Occipital lobe (tissue), 2 donors: ENCODE data around the gene RAB17. TPM values are rescaled to one million over a fixed set of nuclear protein-coding genes. Genes with fewer than 3 reads are reported as not detected.
"Not testable (repeated sequence)": the region's sequence is repeated elsewhere in the genome, so short reads cannot be mapped to it uniquely, and the experiment has no call there.

Experiments
- DNase-seq: peaks from one replicate; lab custom pipeline; 2025; lab: John Stamatoyannopoulos, UW
- total RNA-seq: library from RNA; depleted of rRNA; stranded (reverse); fragments of >200 nt; gene quantifications from one replicate; pipeline ENCODE4 v1.2.3, GENCODE V29; 2014

RAB17 gene
- total RNA-seq, 1 donor from 2014 or later: 0.16 TPM

DNA sequence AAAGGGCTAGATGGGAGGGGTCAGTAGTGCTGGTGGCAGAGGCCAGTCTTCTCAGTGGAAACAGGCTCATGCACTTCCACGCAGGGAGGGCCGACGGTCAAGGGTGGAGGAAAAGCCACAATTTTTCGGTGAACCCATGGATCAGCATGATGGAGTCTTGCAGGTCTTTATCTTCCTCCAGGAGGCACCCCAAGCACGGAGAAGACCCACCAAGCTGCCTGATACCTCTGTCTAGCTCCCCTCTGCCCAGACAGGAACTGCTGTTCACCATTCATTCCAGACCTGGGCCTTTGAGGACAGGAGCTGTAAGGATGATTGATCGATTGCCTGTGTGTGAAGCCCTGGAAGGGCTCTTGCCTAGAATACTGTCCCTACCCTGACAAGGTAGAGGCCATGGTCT lies 34.0 kb upstream of the RAB17 start:
- no peak for DNase-seq

DNA sequence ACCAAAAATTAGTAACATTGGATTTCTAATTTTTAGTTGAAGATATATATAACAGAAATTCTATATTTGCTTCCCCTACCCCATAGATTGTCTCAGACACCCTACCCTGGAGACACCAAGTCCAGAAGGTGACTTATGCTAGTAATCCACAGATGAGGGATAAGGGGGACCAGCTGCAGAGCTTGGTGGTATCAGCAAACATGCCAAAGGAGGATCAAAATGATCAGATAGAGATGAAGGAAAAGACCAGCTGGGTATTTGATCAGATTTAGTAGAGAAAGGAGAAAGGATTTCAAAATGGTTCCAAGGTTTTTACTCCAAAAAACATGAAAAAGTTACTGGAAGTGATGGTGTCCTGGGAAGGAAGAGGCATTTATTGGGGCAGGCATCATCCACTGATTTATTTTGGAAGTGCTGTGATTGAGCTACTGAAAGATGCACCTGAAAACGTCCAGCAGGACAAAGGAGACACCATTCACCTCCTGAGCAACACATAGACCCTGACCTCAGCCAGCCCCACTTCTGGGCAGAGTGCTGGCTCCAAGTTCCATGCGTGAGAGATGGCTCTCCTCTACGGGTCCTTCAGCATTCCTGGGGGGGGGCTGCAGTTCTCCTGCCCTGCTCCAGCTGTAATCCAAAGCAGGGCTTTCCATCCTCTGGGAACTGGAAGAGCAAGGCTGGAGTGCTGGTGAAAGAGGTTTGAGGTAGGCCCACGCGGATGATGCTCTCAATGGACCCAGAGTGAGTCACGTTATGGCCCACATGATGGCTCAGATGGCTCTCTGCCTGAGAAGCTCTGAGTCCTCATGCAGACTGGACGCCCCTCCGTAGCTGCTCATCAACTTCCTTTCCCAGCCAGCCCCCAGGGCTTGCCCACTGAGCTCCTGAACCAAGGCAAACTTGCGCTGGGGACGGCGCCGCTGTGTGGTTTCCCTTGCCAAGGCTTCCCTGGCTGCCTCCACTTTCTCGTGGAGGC lies 33.2 kb upstream of the RAB17 start:
- DNase-seq: no peak

DNA sequence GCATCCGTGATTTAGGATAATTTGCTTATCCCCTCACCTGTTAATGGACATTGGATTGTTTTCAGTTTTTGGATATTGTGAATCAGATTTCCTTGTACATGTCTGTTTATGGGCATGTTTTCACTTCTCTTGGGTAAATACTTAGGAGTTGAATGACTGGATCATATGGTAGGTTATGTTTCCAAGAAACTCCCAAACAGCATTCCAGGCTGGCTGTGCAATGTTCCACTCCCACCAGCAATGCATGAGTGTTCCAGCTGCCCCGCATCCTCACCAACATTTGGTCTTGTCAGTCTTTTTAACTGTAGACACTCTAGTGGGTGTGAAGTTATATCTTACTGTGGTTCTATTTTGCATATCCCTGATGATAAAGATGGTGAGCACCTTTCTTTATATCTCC lies 27.9 kb upstream of the RAB17 start:
- DNase-seq: no peak

DNA sequence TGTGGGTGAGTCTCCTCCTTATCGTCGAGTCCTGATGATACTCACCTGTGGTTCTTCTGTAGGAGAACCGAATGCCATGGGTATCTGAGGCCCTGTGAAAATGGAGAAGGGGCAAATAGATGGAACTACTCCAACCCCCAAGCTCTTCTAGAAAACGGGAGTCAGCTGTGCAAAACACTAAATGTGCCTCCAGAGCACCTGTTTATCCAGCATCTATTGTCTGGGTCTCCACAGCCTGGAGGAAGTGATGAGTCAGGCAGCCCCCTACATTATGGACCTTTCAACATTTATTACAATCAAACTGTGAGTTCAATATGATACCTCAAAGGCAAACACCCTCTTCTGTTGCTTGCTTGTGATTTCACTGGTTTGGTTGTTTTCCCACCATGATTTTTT lies 27.1 kb upstream of the RAB17 start:
- DNase-seq: no peak

DNA sequence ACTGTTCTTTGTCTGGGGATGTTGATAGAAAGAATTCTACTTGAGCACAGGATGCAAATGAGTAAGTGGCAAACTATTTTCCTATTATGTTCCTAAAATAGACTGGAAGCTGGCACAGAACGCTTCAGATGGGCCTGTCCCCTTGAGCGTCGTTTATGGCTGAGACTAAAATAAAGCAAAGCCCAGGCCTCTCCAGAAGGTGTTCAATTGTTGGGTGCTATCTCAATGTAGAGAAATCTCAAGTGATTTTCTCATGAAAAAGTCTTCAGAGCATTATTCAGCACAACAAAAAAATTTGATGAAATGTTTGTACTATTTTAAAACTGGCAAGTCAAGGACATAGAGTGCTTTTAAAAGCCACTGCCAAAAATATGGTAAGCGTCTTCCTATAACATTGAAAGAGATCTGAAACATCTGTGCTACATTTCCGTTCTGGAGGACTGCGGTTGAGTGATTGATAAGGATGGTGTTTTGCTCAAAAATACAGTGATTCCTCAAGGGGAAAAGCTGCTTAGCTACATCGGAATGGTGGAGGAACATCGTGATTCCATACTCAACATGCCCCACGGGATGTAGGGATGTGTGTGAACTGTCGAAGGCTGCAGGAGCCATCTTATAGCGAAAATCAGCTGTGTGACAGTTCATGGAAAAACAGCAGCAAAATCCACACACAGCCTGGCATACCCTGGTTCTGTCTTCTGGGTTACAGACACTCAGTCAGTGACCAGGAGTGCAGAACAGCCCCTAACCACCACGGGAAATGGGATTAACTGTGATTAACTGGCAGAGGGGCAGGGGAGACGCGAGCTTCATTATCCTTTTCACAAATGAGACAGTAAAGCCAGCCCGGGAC lies 26.4 kb upstream of the RAB17 start:
- no peak for DNase-seq

DNA sequence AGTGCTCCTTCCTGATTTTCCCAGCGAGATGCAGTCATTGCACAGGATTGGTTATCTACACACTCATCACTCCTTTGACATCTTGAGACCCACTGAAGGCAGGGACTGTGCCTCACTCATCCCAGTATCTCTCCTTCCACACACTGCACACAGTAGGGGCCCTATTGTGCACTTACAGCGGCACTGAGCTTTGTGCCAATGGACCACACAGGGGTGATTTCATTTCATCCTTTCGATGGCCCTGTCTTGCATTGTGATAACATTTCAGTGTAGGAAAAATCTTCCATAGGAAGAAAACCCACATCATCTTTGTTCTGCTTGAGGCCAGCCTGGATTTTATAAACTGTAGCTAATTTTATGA lies 25.8 kb upstream of the RAB17 start:
- DNase-seq: no peak

DNA sequence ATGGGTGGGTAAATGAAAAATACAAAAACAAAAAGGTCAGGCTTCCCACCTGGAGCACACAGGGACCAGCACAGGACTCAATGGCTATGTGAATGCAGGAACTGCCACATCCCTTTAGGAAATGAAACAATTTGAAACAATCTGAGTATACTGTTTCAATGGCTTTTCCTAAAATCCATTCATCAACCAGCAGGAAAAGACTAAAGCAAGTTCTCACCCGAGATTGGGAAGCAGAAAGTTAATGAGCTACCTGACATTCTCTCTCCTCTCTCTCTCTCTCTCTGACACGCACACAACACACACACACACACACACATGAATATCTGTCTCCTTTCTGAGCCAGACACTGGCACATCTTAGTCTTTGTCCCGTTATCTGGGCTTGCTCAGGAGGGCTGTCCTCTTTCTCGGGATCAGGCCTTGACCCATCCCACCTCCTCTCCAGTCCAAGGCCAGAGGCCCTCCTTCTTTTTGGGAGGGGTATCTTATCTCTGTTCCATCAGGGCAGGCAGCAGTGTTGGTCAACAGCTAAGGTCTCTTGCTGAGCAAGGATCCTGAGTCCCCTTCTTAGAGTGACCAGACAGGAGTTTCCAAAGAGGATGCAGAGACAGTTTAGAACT lies 25.2 kb upstream of the RAB17 start:
- DNase-seq: no peak

DNA sequence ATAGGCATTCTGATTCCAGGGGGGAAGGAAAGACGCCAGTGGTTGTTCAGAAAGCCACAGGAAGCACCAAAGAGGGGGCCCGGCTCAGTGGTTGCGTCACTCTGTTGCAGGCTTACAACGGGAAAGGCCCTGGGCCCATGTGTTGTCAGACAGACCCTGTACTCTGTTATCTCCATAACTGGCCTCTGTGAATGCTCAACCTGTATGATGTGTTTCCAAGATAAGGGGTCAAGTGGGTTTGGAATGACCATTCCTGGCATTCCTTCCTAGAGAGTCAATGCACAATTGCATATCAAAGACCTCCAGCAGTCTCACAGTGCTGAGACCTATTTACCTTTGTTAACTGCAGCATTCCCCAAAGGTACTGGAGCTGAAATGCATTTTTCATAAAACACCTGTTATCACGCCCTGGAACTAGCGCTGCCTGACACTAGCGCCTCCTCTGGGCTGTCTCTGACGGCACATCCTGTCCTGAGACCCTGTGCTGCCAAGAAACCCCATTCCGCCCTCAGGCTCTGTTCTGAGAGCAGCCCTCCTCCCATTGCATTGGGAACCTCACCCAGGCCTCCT lies 23.7 kb upstream of the RAB17 start:
- no peak for DNase-seq

DNA sequence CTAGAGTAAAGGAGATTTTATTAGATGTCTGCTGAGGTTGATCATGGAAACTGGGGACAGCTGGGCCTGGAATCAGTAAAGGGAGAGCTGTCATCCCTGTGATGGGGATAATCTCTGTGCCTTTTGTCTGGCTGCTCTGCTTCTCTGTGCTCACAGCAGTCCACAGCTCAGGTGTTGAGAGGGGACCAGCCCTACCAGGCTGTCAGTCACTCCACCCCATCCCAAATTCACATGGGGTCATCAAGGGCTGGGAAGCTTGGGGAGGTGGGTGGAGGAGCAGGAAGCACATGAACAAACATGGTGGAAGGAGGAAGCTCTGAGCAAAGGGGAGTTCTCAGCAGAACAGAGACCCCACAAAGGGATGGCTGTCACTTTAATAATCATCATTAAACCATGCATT lies 23.1 kb upstream of the RAB17 start:
- no peak for DNase-seq

DNA sequence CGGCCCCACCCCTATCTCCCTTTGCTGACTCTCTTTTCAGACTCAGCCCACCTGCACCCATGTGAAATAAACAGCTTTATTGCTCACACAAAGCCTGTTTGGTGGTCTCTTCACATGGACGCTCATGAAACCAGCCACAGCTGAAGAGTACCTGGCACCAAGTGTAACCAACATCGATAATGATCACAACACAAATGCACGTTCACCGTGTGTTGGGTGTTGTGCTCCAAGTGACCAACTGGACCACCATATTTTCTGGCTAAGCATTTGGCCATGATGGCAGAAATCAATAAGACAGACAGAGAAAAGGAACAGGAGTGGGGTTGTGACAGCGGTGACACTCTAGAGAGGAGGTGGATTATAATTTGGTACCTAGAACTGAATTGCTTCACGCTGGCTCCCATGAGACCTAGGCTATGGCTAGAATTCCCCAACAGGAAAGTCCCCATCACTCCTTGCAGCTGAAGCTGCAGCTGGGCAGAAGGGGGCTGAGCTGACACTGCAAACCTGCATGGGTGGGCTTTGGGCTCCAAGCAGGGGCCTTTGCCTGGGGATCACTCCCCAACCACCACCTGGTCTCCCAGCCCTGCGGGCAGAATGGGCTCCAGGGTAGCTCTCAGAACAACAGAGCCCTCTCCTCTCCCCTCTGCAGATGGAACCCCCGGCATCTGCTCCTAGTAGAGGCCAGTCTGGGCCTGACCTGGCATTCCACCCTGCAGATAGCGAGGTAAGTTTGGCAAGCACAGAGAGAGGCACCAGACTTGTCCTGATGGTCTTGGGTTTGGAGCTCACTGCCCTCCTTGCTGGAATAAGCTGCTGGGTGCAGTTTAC lies 22.2 kb upstream of the RAB17 start:
- no peak for DNase-seq

DNA sequence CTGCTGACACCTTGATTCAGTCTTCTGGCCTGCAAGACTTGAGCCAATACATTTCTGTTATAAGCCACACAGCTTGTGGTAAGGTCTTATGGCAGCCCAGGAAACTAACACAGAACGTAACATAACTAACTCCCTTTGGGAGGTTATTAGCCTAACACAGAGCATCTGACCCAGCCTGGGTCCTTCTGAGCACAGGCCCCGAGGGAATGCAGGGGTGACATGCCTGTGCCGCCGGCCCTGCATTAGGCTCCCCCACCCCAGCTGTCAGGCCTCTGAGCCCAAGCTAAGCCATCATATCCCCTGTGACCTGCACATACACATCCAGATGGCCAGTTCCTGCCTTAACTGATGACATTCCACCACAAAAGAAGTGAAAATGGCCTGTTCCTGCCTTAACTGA lies 16.0 kb upstream of the RAB17 start:
- not testable (repeated sequence) for DNase-seq

DNA sequence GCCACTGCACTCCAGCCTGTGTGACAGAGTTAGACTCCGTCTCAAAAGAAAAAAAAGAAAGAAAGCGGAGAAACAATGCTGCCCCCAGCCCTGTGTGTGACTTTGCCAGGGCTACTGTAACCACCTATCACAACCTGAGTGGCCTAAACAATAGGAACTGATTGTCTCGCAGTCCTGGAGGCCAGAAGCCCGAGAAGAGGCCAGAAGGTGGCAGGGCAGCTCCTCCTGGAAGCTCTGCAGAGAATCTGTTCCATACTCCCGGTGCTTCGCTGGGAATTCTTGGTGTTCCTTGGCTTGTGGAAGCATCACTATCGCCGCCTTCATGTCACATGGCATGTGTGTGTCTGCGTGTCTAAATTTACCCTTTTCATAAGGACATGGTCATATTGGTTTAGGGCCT lies 14.4 kb upstream of the RAB17 start:
- no peak for DNase-seq

DNA sequence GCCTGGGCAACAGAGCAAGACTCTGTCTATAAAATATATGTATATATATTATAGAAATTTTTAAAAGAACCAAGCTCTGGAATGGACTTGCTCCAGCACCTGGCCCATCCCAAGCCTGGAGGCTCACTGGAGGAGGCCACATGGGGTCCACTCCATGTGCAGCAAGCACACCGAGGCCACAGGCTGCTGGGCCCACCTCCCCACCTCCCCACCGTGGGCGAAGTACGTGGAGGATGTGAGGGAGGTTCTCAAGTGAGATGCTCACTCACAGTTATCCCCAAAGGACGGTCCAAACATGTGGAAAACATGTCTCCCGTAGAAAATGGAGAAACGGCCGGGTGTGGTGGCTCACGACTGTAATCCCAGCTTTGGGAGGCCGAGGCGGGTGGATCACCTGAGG lies 13.9 kb upstream of the RAB17 start:
- DNase-seq: no peak

DNA sequence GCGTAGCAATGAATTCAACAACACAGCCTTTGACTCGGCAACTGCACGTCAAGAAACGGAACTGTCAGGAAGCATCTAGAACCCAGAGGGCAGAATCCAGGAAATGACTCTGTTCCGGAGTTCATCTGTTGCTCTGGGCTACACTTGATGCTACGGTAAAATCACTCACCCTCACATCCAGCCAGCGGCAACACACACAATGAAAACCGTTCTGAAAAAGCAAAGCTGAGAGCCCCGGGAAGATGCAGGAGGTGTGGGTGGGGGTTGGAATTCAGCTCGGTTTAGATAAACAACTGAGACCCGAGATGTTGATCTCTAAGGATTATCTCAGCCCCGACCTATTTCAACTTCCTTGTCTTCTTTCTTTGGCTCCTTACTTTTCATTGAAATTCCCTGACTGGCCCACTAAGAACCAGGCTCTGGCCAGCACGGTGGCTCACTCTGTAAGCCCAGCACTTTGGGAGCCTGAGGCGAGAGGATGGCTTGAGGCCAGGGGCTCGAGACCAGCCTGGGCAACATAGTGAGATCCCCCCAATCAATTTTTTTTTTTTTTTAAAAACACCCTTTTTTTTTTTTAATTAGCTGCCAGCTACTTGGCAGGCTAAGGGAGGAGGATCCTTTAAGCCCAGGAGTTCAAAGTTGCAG lies 13.3 kb upstream of the RAB17 start:
- DNase-seq: no peak

DNA sequence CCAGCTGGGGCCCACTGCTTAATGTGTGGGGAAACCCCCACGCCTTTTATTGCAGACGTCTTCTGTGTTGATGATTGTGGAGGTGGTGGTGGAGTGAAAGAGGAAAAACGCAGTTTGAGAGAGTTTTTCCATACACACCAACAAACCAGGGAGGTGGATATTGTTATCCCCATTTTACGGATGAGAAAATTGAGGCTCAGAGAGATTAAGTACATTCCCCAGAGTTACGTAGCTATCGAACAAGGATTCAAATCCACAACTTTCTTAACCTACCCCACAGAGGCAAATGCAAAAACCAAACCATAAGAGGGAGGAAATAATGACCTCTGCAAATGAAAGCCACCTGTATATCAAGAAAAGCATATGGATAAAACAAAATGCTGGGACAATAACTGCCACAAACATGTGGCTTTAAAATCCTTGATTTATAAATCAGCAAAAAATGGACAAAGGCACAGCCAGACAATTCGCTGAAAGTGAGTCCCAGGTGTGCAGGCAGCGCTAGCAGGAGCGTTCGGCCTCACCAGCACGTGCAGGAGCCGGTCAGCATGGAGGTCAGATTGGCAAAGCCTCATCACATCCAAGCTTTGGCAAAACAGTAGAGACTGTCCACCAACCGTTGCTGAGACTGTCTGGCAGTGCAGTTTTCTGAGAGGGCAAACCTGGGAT lies 12.6 kb upstream of the RAB17 start:
- DNase-seq: no peak

DNA sequence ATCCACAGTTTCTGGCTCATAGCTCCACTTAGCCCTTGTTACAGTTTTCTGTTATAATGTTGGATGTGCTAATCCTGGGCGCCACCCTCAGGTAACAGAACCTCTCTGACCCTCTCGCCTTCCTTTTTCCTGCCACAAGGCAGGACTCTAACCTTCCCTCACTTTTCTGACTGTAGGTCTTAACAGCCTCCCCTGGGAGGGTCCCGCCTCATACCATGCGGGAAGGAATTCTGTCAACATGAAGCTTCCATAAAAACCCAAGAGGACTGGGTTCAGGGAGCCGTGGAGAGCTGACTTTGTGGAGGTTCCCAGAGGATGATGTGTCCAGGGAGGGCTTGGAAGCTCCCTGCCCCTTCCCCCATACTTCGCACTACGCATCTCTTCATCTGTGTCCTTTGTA lies 11.9 kb upstream of the RAB17 start:
- no peak for DNase-seq

DNA sequence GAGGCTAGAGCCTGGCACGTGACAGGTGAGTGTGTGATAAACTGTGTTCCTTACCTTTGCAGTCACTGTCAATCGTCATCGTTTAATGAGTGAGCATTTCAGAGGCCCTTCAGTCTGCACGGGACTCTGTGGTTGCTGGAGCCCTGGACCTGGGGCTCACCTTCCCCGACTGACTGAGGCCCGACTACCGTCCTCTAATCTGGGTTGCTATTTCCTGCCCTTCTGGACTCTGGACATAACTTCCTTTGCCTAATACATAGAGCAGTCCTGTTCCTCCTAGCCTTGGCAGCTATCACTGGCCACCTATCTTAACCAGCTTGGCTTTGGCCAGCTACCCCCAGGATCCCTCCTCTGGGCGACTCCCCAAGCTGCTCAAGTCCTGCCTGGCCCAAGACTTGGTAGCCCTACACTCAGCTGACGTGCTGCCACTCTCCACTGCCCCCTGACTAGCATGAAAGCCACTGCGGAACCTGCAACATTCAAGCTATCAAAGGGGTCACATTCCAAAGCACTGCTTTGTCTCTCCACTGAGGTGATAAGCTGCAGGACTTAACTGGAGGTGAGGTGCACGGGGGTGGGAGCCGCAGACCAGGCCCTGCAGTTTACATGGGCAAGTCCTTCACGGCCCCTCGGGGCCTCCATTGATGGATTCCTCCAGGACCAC lies 11.1 kb upstream of the RAB17 start:
- DNase-seq: no peak

DNA sequence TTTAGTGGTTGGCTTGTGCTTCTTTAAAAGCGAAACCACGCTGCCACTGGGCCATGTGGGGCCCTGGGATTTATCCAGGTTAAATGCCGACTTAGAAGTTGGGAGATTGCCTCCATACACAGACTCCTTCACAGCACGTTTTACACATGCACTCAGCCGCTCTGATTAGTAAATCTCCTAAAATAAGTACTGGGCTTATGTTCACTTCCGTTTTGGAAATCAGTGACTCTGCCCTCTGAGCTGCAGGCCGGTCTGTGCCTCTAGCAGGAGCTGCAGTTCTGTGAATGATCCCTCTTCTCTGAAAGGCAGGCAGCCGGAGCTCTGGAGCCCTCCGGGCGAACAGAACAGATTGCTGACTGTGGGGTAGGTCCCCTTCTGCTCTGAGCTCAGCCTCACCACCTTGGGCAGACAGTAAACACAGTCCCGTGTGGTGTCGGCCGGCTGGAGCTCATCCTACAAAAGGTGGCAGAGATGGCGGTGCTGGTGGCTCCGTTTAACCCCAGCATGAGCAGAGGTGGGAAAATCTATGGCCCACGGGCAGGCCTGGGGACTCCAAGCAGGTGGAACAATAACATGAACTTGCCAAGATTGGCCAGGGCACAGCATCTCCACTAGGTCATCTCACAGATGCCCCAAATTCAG lies 9.8 kb upstream of the RAB17 start:
- no peak for DNase-seq
